ENCODE data around the gene MEOX2. TPM values are rescaled to one million over a fixed set of nuclear protein-coding genes. Genes with fewer than 3 reads are reported as not detected.

MEOX2 gene
- total RNA-seq, 1 experiment from 2014 or later, result not detected

- Histone ChIP-seq H3K9me3 (no peaks in the 10 kb centered on the region), H3K27me3 (replicated peaks; ENCODE audit: control insufficient read depth, insufficient read depth, low read length) (no peaks in the 10 kb centered on the region), H3K36me3 (ENCODE audit: control insufficient read depth, insufficient read depth, low read length) (no peaks in the 10 kb centered on the region), H3K4me1 (no peaks in the 10 kb centered on the region), H3K4me3 (ENCODE audit: low read depth, low read length) (no peak overlapping the region)
- CTCF ChIA-PET, result no interaction called here
- no peak overlapping the region for H3K27ac Mint-ChIP-seq (ENCODE audit: unreplicated experiment)
- no peaks in the 10 kb centered on the region for H3K9me3 Mint-ChIP-seq (ENCODE audit: unreplicated experiment)
- no peaks in the 10 kb centered on the region for H3K27me3 Mint-ChIP-seq (ENCODE audit: insufficient read depth, unreplicated experiment)
- TF ChIP-seq CTCF (IDR thresholded peaks at IDR 0.05; ENCODE audit: insufficient read depth in 1 of 2, low read depth in 1 of 2, low read length in 1 of 2, severe bottlenecking in 1 of 2, unreplicated experiment in 1 of 2), result no peak
- no peaks in the 10 kb centered on the region for H3K4me1 Mint-ChIP-seq (ENCODE audit: low read depth, unreplicated experiment)
- DNase-seq, result no peak
- intact Hi-C loops (cut with micrococcal nuclease; ENCODE audit: unreplicated experiment), result no loop called here
- no TSS peak for BruUV-seq (replicated peaks)
- POLR2A ChIA-PET, result no interaction called here
- H3K4me3 Mint-ChIP-seq (ENCODE audit: unreplicated experiment), result no peak overlapping the region
- H3K36me3 Mint-ChIP-seq (ENCODE audit: insufficient read depth, unreplicated experiment), result no peaks in the 10 kb centered on the region
Measured at GRCh38 chr7:15601175-15601574, 85.3 kb downstream of the MEOX2 start.

- no peak for TF ChIP-seq CTCF (IDR thresholded peaks at IDR 0.05; ENCODE audit: insufficient read depth in 1 of 2, low read depth in 1 of 2, low read length in 1 of 2, severe bottlenecking in 1 of 2, unreplicated experiment in 1 of 2)
- no peaks in the 10 kb centered on the region for H3K9me3 Mint-ChIP-seq (ENCODE audit: unreplicated experiment)
- Histone ChIP-seq H3K36me3 (ENCODE audit: control insufficient read depth, insufficient read depth, low read length) (no peaks in the 10 kb centered on the region), H3K4me1 (no peaks in the 10 kb centered on the region), H3K9me3 (no peaks in the 10 kb centered on the region), H3K4me3 (ENCODE audit: low read depth, low read length) (no peak overlapping the region), H3K27me3 (replicated peaks; ENCODE audit: control insufficient read depth, insufficient read depth, low read length) (no peaks in the 10 kb centered on the region)
- intact Hi-C loops (cut with micrococcal nuclease; ENCODE audit: unreplicated experiment), result no loop called here
- no peak overlapping the region for H3K27ac Mint-ChIP-seq (ENCODE audit: unreplicated experiment)
- no peaks in the 10 kb centered on the region for H3K27me3 Mint-ChIP-seq (ENCODE audit: insufficient read depth, unreplicated experiment)
- no peaks in the 10 kb centered on the region for H3K4me1 Mint-ChIP-seq (ENCODE audit: low read depth, unreplicated experiment)
- H3K36me3 Mint-ChIP-seq (ENCODE audit: insufficient read depth, unreplicated experiment), result no peaks in the 10 kb centered on the region
- POLR2A ChIA-PET, result no interaction called here
- H3K4me3 Mint-ChIP-seq (ENCODE audit: unreplicated experiment), result no peak overlapping the region
- CTCF ChIA-PET, result no interaction called here
- BruUV-seq (replicated peaks), result no TSS peak
- no peak for DNase-seq
Measured at GRCh38 chr7:15600298-15600697, 86.2 kb downstream of the MEOX2 start.

GRCh38 chr7:15594461-15594860, 92.0 kb downstream of the MEOX2 start:
- intact Hi-C loops (cut with micrococcal nuclease; ENCODE audit: unreplicated experiment), result no loop called here

More at GRCh38 chr7:15594461-15594860, 92.0 kb downstream of the MEOX2 start:
- Histone ChIP-seq H3K27me3 (replicated peaks; ENCODE audit: control insufficient read depth, insufficient read depth, low read length) (no peaks in the 10 kb centered on the region), H3K4me1 (no peaks in the 10 kb centered on the region), H3K4me3 (ENCODE audit: low read depth, low read length) (no peak overlapping the region), H3K36me3 (ENCODE audit: control insufficient read depth, insufficient read depth, low read length) (no peaks in the 10 kb centered on the region), H3K9me3 (no peaks in the 10 kb centered on the region; the same call in 1 of the 2 replicates)
- POLR2A ChIA-PET, result no interaction called here
- CTCF ChIA-PET, result no interaction called here
- no peaks in the 10 kb centered on the region for H3K27me3 Mint-ChIP-seq (ENCODE audit: insufficient read depth, unreplicated experiment)
- BruUV-seq (replicated peaks), result no TSS peak
- peak in 1 of 2 experiments; percentile 13 for DNase-seq
- H3K9me3 Mint-ChIP-seq (ENCODE audit: unreplicated experiment), result no peaks in the 10 kb centered on the region
- H3K4me3 Mint-ChIP-seq (ENCODE audit: unreplicated experiment), result no peak overlapping the region
- no peak overlapping the region for H3K27ac Mint-ChIP-seq (ENCODE audit: unreplicated experiment)
- H3K4me1 Mint-ChIP-seq (ENCODE audit: low read depth, unreplicated experiment), result peaks cover 10% of the 10 kb centered on the region
- H3K36me3 Mint-ChIP-seq (ENCODE audit: insufficient read depth, unreplicated experiment), result no peaks in the 10 kb centered on the region
- TF ChIP-seq CTCF (IDR thresholded peaks at IDR 0.05; ENCODE audit: insufficient read depth in 1 of 2, low read depth in 1 of 2, low read length in 1 of 2, severe bottlenecking in 1 of 2, unreplicated experiment in 1 of 2), result no peak

Data from Caco-2 (cell line).